ENCODE data around the gene PHF21A. TPM values are rescaled to one million over a fixed set of nuclear protein-coding genes. Genes with fewer than 3 reads are reported as not detected.

PHF21A gene
- total RNA-seq, 1 experiment from 2014 or later, result 29.4 TPM

DNA sequence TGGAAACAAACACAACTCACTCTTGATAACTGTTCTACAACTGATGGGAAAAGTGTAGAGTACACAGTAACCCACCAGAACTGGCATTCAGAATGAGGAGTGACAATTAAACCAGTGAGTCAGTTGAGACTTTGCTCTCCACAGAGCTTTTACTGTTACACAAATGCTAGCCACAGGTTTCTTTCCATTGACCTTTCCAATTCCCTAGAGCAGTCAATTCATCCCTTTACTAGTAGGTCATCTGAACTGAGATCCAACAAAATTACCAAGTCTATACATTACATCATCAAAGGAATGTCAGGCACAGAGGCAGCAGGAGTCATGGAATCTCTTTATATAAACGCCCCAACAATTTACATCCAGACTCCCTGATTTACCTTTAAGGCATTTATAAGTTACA, 65.9 kb downstream of the PHF21A start (continued):
- TF ChIP-seq, protein P1, sequence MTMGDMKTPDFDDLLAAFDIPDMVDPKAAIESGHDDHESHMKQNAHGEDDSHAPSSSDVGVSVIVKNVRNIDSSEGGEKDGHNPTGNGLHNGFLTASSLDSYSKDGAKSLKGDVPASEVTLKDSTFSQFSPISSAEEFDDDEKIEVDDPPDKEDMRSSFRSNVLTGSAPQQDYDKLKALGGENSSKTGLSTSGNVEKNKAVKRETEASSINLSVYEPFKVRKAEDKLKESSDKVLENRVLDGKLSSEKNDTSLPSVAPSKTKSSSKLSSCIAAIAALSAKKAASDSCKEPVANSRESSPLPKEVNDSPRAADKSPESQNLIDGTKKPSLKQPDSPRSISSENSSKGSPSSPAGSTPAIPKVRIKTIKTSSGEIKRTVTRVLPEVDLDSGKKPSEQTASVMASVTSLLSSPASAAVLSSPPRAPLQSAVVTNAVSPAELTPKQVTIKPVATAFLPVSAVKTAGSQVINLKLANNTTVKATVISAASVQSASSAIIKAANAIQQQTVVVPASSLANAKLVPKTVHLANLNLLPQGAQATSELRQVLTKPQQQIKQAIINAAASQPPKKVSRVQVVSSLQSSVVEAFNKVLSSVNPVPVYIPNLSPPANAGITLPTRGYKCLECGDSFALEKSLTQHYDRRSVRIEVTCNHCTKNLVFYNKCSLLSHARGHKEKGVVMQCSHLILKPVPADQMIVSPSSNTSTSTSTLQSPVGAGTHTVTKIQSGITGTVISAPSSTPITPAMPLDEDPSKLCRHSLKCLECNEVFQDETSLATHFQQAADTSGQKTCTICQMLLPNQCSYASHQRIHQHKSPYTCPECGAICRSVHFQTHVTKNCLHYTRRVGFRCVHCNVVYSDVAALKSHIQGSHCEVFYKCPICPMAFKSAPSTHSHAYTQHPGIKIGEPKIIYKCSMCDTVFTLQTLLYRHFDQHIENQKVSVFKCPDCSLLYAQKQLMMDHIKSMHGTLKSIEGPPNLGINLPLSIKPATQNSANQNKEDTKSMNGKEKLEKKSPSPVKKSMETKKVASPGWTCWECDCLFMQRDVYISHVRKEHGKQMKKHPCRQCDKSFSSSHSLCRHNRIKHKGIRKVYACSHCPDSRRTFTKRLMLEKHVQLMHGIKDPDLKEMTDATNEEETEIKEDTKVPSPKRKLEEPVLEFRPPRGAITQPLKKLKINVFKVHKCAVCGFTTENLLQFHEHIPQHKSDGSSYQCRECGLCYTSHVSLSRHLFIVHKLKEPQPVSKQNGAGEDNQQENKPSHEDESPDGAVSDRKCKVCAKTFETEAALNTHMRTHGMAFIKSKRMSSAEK (CRISPR knock-in tag; IDR thresholded peaks at IDR 0.05; ENCODE audit: borderline replicate concordance), result no peak
- TF ChIP-seq ZNF317 (CRISPR knock-in tag; IDR thresholded peaks at IDR 0.05; ENCODE audit: borderline replicate concordance, low read depth) (no peak), HMGA2 (CRISPR knock-in tag; IDR thresholded peaks at IDR 0.05) (no peak), ATF3 (CRISPR knock-in tag; conservative IDR thresholded peaks at IDR 0.05) (no peak), SMAD3 (CRISPR knock-in tag; IDR thresholded peaks at IDR 0.05; ENCODE audit: borderline replicate concordance) (no peak), ZNF512 (CRISPR knock-in tag; IDR thresholded peaks at IDR 0.05; ENCODE audit: borderline replicate concordance) (no peak), RORB (CRISPR knock-in tag; IDR thresholded peaks at IDR 0.05) (no peak), ZNF263 (CRISPR knock-in tag; IDR thresholded peaks at IDR 0.05; ENCODE audit: low read depth) (no peak)
- TF ChIP-seq, protein P2, sequence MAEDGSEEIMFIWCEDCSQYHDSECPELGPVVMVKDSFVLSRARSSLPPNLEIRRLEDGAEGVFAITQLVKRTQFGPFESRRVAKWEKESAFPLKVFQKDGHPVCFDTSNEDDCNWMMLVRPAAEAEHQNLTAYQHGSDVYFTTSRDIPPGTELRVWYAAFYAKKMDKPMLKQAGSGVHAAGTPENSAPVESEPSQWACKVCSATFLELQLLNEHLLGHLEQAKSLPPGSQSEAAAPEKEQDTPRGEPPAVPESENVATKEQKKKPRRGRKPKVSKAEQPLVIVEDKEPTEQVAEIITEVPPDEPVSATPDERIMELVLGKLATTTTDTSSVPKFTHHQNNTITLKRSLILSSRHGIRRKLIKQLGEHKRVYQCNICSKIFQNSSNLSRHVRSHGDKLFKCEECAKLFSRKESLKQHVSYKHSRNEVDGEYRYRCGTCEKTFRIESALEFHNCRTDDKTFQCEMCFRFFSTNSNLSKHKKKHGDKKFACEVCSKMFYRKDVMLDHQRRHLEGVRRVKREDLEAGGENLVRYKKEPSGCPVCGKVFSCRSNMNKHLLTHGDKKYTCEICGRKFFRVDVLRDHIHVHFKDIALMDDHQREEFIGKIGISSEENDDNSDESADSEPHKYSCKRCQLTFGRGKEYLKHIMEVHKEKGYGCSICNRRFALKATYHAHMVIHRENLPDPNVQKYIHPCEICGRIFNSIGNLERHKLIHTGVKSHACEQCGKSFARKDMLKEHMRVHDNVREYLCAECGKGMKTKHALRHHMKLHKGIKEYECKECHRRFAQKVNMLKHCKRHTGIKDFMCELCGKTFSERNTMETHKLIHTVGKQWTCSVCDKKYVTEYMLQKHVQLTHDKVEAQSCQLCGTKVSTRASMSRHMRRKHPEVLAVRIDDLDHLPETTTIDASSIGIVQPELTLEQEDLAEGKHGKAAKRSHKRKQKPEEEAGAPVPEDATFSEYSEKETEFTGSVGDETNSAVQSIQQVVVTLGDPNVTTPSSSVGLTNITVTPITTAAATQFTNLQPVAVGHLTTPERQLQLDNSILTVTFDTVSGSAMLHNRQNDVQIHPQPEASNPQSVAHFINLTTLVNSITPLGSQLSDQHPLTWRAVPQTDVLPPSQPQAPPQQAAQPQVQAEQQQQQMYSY (CRISPR knock-in tag; IDR thresholded peaks at IDR 0.05), result no peak

DNA sequence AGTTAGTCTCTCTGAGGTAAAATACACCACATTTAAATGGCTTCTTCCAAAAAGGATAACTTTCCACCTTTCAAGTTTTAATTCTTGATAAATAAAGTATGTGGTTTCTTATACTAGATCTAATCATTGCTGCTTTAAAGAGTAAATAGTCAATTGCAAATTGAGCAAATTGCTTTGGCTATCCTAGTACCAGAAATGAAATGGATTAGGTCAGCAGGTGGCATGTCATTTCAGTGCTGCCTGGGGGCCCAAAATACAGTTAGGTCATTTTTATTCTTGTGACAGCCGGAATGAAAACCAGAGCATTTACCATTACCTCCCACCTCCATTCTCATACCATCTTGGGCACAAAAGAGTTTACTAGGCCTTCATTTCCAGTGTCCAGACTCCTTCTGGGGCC, 70.2 kb downstream of the PHF21A start:
- POLR2A ChIA-PET, result no interaction called here
- ATAC-seq (no peak), DNase-seq (ENCODE audit: low spot score) (no peak)
- Mint-ChIP-seq H3K9me3 (peaks cover 6% of the 10 kb centered on the region; the same call in 1 of the 2 replicates), H3K27ac (no peak overlapping the region), H3K27me3 (ENCODE audit: low read depth) (no peaks in the 10 kb centered on the region), H3K4me1 (peaks cover 76% of the 10 kb centered on the region), H3K36me3 (peaks cover 10% of the 10 kb centered on the region; the same call in 1 of the 2 replicates), H3K4me3 (no peak overlapping the region)
- CTCF ChIA-PET, result interaction anchor here (1.3 to 1.5 kb wide), 3 partner anchors 15 to 86 kb away, joined by 3 to 4 read pairs (median 3); no protein-coding TSS in a partner anchor
- no peak for TF ChIP-seq ZNF317 (CRISPR knock-in tag; IDR thresholded peaks at IDR 0.05; ENCODE audit: borderline replicate concordance, low read depth)
- TF ChIP-seq, protein P3, sequence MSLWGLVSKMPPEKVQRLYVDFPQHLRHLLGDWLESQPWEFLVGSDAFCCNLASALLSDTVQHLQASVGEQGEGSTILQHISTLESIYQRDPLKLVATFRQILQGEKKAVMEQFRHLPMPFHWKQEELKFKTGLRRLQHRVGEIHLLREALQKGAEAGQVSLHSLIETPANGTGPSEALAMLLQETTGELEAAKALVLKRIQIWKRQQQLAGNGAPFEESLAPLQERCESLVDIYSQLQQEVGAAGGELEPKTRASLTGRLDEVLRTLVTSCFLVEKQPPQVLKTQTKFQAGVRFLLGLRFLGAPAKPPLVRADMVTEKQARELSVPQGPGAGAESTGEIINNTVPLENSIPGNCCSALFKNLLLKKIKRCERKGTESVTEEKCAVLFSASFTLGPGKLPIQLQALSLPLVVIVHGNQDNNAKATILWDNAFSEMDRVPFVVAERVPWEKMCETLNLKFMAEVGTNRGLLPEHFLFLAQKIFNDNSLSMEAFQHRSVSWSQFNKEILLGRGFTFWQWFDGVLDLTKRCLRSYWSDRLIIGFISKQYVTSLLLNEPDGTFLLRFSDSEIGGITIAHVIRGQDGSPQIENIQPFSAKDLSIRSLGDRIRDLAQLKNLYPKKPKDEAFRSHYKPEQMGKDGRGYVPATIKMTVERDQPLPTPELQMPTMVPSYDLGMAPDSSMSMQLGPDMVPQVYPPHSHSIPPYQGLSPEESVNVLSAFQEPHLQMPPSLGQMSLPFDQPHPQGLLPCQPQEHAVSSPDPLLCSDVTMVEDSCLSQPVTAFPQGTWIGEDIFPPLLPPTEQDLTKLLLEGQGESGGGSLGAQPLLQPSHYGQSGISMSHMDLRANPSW (CRISPR knock-in tag; conservative IDR thresholded peaks at IDR 0.05; ENCODE audit: low read depth), result no peak
- TF ChIP-seq NFATC4 (CRISPR knock-in tag; IDR thresholded peaks at IDR 0.05), result no peak
- no peak for TF ChIP-seq ERG (CRISPR knock-in tag; IDR thresholded peaks at IDR 0.05)
- TF ChIP-seq SOX15 (CRISPR knock-in tag; IDR thresholded peaks at IDR 0.05), result no peak
- no peak for TF ChIP-seq ATF3 (CRISPR knock-in tag; conservative IDR thresholded peaks at IDR 0.05)
- no peak for TF ChIP-seq TEAD4 (CRISPR knock-in tag; IDR thresholded peaks at IDR 0.05)
- TF ChIP-seq ESRRA (CRISPR knock-in tag; IDR thresholded peaks at IDR 0.05; ENCODE audit: borderline replicate concordance), result no peak
- TF ChIP-seq, protein P1 (CRISPR knock-in tag; IDR thresholded peaks at IDR 0.05; ENCODE audit: borderline replicate concordance), result no peak
- TF ChIP-seq SMAD3 (CRISPR knock-in tag; IDR thresholded peaks at IDR 0.05; ENCODE audit: borderline replicate concordance), result no peak
- no peak for TF ChIP-seq ZNF121 (CRISPR knock-in tag; IDR thresholded peaks at IDR 0.05)

Data from WTC11 (cell line).